OCI-LY1 (cell line): ENCODE measurements around the gene PMEPA1.

Experiments
- H2AFZ ChIP-seq: fragments of 200-600 bp; sonication (generic), shearing (Covaris generic); 2 replicates; pipeline ENCODE4 v1.6.0; 2014; ENCODE audit warnings: antibody characterized with exemption, mild to moderate bottlenecking, low read length
- H3F3A ChIP-seq: fragments of 200-600 bp; sonication (generic), shearing (Covaris generic); 2 replicates; pipeline ENCODE4 v1.6.0; 2014; ENCODE audit warnings: mild to moderate bottlenecking, antibody characterized with exemption, low read length, moderate library complexity; ENCODE audit not compliant: insufficient read depth
- H3K27ac ChIP-seq: fragments of 200-600 bp; sonication (generic); 2 replicates; pipeline ENCODE4 v1.5.1; 2014; ENCODE audit warnings: low read length, mixed run types, mild to moderate bottlenecking, low read depth; ENCODE audit not compliant: poor library complexity, severe bottlenecking
- H3K27me3 ChIP-seq: fragments of 200-600 bp; sonication (generic); 2 replicates; pipeline ENCODE4 v1.6.0; 2014; ENCODE audit warnings: antibody characterized with exemption, mild to moderate bottlenecking, low read length, moderate library complexity; ENCODE audit not compliant: insufficient read depth
- H3K36me3 ChIP-seq: fragments of 200-600 bp; sonication (generic); 2 replicates; pipeline ENCODE4 v1.6.1; 2014; ENCODE audit warnings: mild to moderate bottlenecking, antibody characterized with exemption, low read length, moderate library complexity, mixed read lengths; ENCODE audit not compliant: insufficient read depth
- H3K4me1 ChIP-seq: fragments of 200-600 bp; sonication (generic); 2 replicates; pipeline ENCODE4 v1.5.1; 2014; ENCODE audit warnings: mild to moderate bottlenecking, low read length, moderate library complexity; ENCODE audit not compliant: insufficient read depth, severe bottlenecking
- H3K4me2 ChIP-seq: fragments of 200-600 bp; sonication (generic), shearing (Covaris generic); 2 replicates; pipeline ENCODE4 v1.6.1; 2014; ENCODE audit warnings: low read length
- H3K4me3 ChIP-seq: fragments of 200-600 bp; sonication (generic); 2 replicates; pipeline ENCODE4 v1.5.1; 2014; ENCODE audit warnings: low read length, low read depth, mild to moderate bottlenecking, mixed read lengths; ENCODE audit not compliant: poor library complexity, severe bottlenecking
- H3K79me2 ChIP-seq: fragments of 200-600 bp; shearing (Covaris generic); 2 replicates; pipeline ENCODE4 v1.6.1; 2016; ENCODE audit warnings: mixed run types, low read length, mixed read lengths; ENCODE audit not compliant: insufficient read depth
- H3K9ac ChIP-seq: fragments of 200-600 bp; sonication (generic), shearing (Covaris generic); 2 replicates; pipeline ENCODE4 v1.6.1; 2014; ENCODE audit warnings: mild to moderate bottlenecking, low read length, mixed read lengths
- H3K9me2 ChIP-seq: fragments of 200-600 bp; sonication (generic), shearing (Covaris generic); 2 replicates; pipeline ENCODE4 v1.6.1; 2014; ENCODE audit warnings: low read depth, mild to moderate bottlenecking, low read length, mixed read lengths
- H3K9me3 ChIP-seq: fragments of 200-600 bp; shearing (Covaris generic); 2 replicates; pipeline ENCODE4 v1.6.1; 2014; ENCODE audit warnings: low read length, mixed read lengths
- H4K20me1 ChIP-seq: fragments of 200-600 bp; sonication (generic), shearing (Covaris generic); 2 replicates; pipeline ENCODE4 v1.6.0; 2016; ENCODE audit warnings: mild to moderate bottlenecking, low read length; ENCODE audit not compliant: insufficient read depth
- EZH2 ChIP-seq: fragments of 200-600 bp; sonication (generic), shearing (Covaris generic); IDR thresholded peaks from 2 replicates; pipeline ENCODE4 v1.8.0; 2017; ENCODE audit warnings: borderline replicate concordance, mixed run types, mild to moderate bottlenecking, antibody characterized with exemption, low read length, moderate library complexity, mixed read lengths
- TF ChIP-seq, protein P1 (sequence below): fragments of 200-600 bp; sonication (generic), shearing (Covaris generic); IDR thresholded peaks from 2 replicates; pipeline ENCODE4 v1.5.1; 2017; ENCODE audit warnings: mild to moderate bottlenecking, antibody characterized with exemption, low read length, moderate library complexity, mixed read lengths

PMEPA1 gene

GRCh38 chr20:57743450-57744095 lies 33.8 kb upstream of the PMEPA1 start:
- Histone ChIP-seq H2AFZ (no peak overlapping the region), H3K27me3 (no peaks in the 10 kb centered on the region), H3K36me3 (no peaks in the 10 kb centered on the region), H3K79me2 (no peaks in the 10 kb centered on the region), H3K9ac (no peak overlapping the region), H3F3A (no peaks in the 10 kb centered on the region), H3K27ac (no peak overlapping the region), H3K4me2 (no peak overlapping the region), H4K20me1 (no peaks in the 10 kb centered on the region), H3K4me1 (no peaks in the 10 kb centered on the region), H3K9me2 (no peaks in the 10 kb centered on the region), H3K4me3 (no peak overlapping the region), H3K9me3 (no peaks in the 10 kb centered on the region)
- TF ChIP-seq, protein P1, sequence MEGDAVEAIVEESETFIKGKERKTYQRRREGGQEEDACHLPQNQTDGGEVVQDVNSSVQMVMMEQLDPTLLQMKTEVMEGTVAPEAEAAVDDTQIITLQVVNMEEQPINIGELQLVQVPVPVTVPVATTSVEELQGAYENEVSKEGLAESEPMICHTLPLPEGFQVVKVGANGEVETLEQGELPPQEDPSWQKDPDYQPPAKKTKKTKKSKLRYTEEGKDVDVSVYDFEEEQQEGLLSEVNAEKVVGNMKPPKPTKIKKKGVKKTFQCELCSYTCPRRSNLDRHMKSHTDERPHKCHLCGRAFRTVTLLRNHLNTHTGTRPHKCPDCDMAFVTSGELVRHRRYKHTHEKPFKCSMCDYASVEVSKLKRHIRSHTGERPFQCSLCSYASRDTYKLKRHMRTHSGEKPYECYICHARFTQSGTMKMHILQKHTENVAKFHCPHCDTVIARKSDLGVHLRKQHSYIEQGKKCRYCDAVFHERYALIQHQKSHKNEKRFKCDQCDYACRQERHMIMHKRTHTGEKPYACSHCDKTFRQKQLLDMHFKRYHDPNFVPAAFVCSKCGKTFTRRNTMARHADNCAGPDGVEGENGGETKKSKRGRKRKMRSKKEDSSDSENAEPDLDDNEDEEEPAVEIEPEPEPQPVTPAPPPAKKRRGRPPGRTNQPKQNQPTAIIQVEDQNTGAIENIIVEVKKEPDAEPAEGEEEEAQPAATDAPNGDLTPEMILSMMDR = no peak
- TF ChIP-seq EZH2 = no peak

- Histone ChIP-seq H3K27me3 (no peaks in the 10 kb centered on the region), H2AFZ (no peak overlapping the region), H3K9ac (no peak overlapping the region), H3K79me2 (no peaks in the 10 kb centered on the region), H3K4me3 (no peak overlapping the region), H3K9me3 (no peaks in the 10 kb centered on the region), H4K20me1 (no peaks in the 10 kb centered on the region), H3K36me3 (no peaks in the 10 kb centered on the region), H3F3A (no peaks in the 10 kb centered on the region), H3K9me2 (no peaks in the 10 kb centered on the region), H3K27ac (no peak overlapping the region), H3K4me2 (no peak overlapping the region), H3K4me1 (no peaks in the 10 kb centered on the region)
- TF ChIP-seq EZH2 = no peak
- TF ChIP-seq, protein P1 = no peak
These were observed 32.8 kb upstream of the PMEPA1 start for GRCh38 chr20:57742507-57743181.

GRCh38 chr20:57738484-57738883 lies 28.7 kb upstream of the PMEPA1 start:
- H3K36me3 ChIP-seq = no peaks in the 10 kb centered on the region
- peaks cover 4% of the 10 kb centered on the region; the same call in 1 of the 2 replicates for H3K27me3 ChIP-seq
- no peak overlapping the region for H3K4me2 ChIP-seq
- TF ChIP-seq, protein P1 = no peak
- TF ChIP-seq EZH2 = no peak
- no peaks in the 10 kb centered on the region for H4K20me1 ChIP-seq
- no peaks in the 10 kb centered on the region for H3K4me1 ChIP-seq
- no peak overlapping the region for H3K4me3 ChIP-seq
- H3K9ac ChIP-seq = no peak overlapping the region
- no peak overlapping the region for H2AFZ ChIP-seq
- H3K9me3 ChIP-seq = no peaks in the 10 kb centered on the region
- no peaks in the 10 kb centered on the region for H3K79me2 ChIP-seq
- H3F3A ChIP-seq = no peaks in the 10 kb centered on the region
- H3K27ac ChIP-seq = no peak overlapping the region
- H3K9me2 ChIP-seq = no peaks in the 10 kb centered on the region
